Measurements from ENCODE around the gene DEFB127. TPM values are rescaled to one million over a fixed set of nuclear protein-coding genes. Genes with fewer than 3 reads are reported as not detected.

Gene DEFB127, protein sequence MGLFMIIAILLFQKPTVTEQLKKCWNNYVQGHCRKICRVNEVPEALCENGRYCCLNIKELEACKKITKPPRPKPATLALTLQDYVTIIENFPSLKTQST
- total RNA-seq (2012; rRNA removed) = not detected in 2 replicates
- polyA plus RNA-seq (2012; rRNA removed) = not detected in 2 replicates
- not detected in 2 replicates for polyA plus RNA-seq (2012; cell fraction: cytosol; rRNA removed)
- polyA plus RNA-seq (2012; cell fraction: nucleus; rRNA removed; ENCODE audit: low replicate concordance) = not detected in 2 replicates
- Bru-seq, nascent RNA = not detected
- BruChase-seq, experiment 1, labeled RNA remaining after a 6-hour chase = not detected
- BruChase-seq, experiment 2, labeled RNA remaining after a 2-hour chase = not detected
- long read RNA-seq = 0 reads

- no peak within 1 kb of the TSS for H3K14ac ChIP-seq (replicated peaks; ENCODE audit: low read depth, low read length)
- H3K4ac ChIP-seq (ENCODE audit: low read depth, low read length) = no peak within 1 kb of the TSS
- no peak within 1 kb of the TSS for H3K18ac ChIP-seq (ENCODE audit: low read depth, low read length)
- in situ Hi-C loops (cut with MboI; ENCODE audit: low sequenced_read_pairs) = no loop called here
- no peak within 1 kb of the TSS for H2BK120ac ChIP-seq (ENCODE audit: low read depth, low read length)
- no peak within 1 kb of the TSS for H2BK15ac ChIP-seq (ENCODE audit: low read depth, low read length)
- H3K9me3 ChIP-seq (ENCODE audit: control insufficient read depth, insufficient read depth, low read length) = no peaks in the 10 kb centered on the region
- no peak within 1 kb of the TSS for H3K4me3 ChIP-seq (ENCODE audit: insufficient read depth, low read depth, low read length)
- DNase-seq (no peak), ATAC-seq (ENCODE audit: low read depth) (no peak)
- no peak within 1 kb of the TSS for H2AK9ac ChIP-seq (replicated peaks; ENCODE audit: low read depth, low read length, poor library complexity)
- no peak within 1 kb of the TSS for H4K8ac ChIP-seq (ENCODE audit: low read depth in 2 of 2, low read length in 2 of 2)
- H3K23ac ChIP-seq (ENCODE audit: low read depth, low read length) = no peak within 1 kb of the TSS
- H3K27ac ChIP-seq (ENCODE audit: insufficient read depth, low read length) = no peak within 1 kb of the TSS
- no peak within 1 kb of the TSS for H3K9ac ChIP-seq (ENCODE audit: low read depth, low read length)
- H3K79me1 ChIP-seq (ENCODE audit: low read depth in 1 of 2, low read length in 2 of 2) = no peaks in the 10 kb centered on the region
- no peaks in the 10 kb centered on the region for H3K36me3 ChIP-seq (ENCODE audit: control insufficient read depth, insufficient read depth, low read length)
- BruUV-seq (replicated peaks) = no TSS peak
- H4K91ac ChIP-seq (ENCODE audit: insufficient read depth, low read depth, low read length) = no peak within 1 kb of the TSS
- dilution Hi-C loops (cut with HindIII; ENCODE audit: low sequenced_read_pairs, unreplicated experiment) = no loop called here
- H3K4me2 ChIP-seq (ENCODE audit: low read depth, low read length) = no peak within 1 kb of the TSS
- TF ChIP-seq, protein P1, sequence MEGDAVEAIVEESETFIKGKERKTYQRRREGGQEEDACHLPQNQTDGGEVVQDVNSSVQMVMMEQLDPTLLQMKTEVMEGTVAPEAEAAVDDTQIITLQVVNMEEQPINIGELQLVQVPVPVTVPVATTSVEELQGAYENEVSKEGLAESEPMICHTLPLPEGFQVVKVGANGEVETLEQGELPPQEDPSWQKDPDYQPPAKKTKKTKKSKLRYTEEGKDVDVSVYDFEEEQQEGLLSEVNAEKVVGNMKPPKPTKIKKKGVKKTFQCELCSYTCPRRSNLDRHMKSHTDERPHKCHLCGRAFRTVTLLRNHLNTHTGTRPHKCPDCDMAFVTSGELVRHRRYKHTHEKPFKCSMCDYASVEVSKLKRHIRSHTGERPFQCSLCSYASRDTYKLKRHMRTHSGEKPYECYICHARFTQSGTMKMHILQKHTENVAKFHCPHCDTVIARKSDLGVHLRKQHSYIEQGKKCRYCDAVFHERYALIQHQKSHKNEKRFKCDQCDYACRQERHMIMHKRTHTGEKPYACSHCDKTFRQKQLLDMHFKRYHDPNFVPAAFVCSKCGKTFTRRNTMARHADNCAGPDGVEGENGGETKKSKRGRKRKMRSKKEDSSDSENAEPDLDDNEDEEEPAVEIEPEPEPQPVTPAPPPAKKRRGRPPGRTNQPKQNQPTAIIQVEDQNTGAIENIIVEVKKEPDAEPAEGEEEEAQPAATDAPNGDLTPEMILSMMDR (conservative IDR thresholded peaks at IDR 0.05; ENCODE audit: low read depth, low read length) = no peak
- TF ChIP-seq SMC3 (IDR thresholded peaks at IDR 0.05; ENCODE audit: low read depth, low read length) (no peak), FOS (IDR thresholded peaks at IDR 0.05; ENCODE audit: low read depth, low read length) (no peak), MAZ (IDR thresholded peaks at IDR 0.05; ENCODE audit: borderline replicate concordance, low read depth, low read length) (no peak), MAFK (IDR thresholded peaks at IDR 0.05; ENCODE audit: low read depth, low read length) (no peak), NFE2L2 (IDR thresholded peaks at IDR 0.05; ENCODE audit: low read depth, low read length) (no peak), RAD21 (IDR thresholded peaks at IDR 0.05; ENCODE audit: low read length) (no peak), CEBPB (IDR thresholded peaks at IDR 0.05; ENCODE audit: low read depth, low read length) (no peak), MXI1 (IDR thresholded peaks at IDR 0.05; ENCODE audit: borderline replicate concordance, low read depth, low read length) (no peak)
- TF ChIP-seq, protein P2, sequence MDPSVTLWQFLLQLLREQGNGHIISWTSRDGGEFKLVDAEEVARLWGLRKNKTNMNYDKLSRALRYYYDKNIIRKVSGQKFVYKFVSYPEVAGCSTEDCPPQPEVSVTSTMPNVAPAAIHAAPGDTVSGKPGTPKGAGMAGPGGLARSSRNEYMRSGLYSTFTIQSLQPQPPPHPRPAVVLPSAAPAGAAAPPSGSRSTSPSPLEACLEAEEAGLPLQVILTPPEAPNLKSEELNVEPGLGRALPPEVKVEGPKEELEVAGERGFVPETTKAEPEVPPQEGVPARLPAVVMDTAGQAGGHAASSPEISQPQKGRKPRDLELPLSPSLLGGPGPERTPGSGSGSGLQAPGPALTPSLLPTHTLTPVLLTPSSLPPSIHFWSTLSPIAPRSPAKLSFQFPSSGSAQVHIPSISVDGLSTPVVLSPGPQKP (IDR thresholded peaks at IDR 0.05; ENCODE audit: borderline replicate concordance, low read depth, low read length) = no peak
- no peaks in the 10 kb centered on the region for H3K27me3 ChIP-seq (ENCODE audit: control insufficient read depth, insufficient read depth, low read length)
- H2BK20ac ChIP-seq (ENCODE audit: low read depth, low read length) = no peak within 1 kb of the TSS
- no CpG with 5 or more reads among the region's 5 CpGs for WGBS, 2 experiments (ENCODE audit: extremely low coverage in 2 of 2, insufficient read length in 1 of 2)
- H4K5ac ChIP-seq (ENCODE audit: low read depth, low read length) = no peak within 1 kb of the TSS
- H2AFZ ChIP-seq (replicated peaks; ENCODE audit: low read length, poor library complexity) = no peak within 1 kb of the TSS
- H2BK5ac ChIP-seq (ENCODE audit: low read depth, low read length, poor library complexity, severe bottlenecking) = no peak within 1 kb of the TSS
- no peaks in the 10 kb centered on the region for H4K20me1 ChIP-seq (ENCODE audit: insufficient read depth, low read length)
- H2AK5ac ChIP-seq (ENCODE audit: low read depth, low read length) = no peak within 1 kb of the TSS
- H3K4me1 ChIP-seq (ENCODE audit: control insufficient read depth, insufficient read depth, low read length) = no peaks in the 10 kb centered on the region
- ChIA-PET CTCF (no interaction called here), POLR2A (ENCODE audit: unreplicated experiment) (no interaction called here)
- H3K9me1 ChIP-seq (ENCODE audit: insufficient read depth, low read length) = no peaks in the 10 kb centered on the region
- no peak within 1 kb of the TSS for H3K56ac ChIP-seq (ENCODE audit: extremely low read depth, insufficient read depth, low read length)
- intact Hi-C loops (cut with micrococcal nuclease) = no loop called here
Measured at GRCh38 chr20:157154-157553, at the start of gene DEFB127. Gene DEFB127, plus strand, starts transcription at chr20:157454. Its CDS starts 91 bp downstream, at chr20:157545.
